Activated naive CD8-positive, alpha-beta T cell treated with anti-CD3 and anti-CD28 coated beads, Interleukin-2, amount 50 U/mL, for 24 hours (primary cell): Measurements from ENCODE around the gene FAM168B.
"Not testable (repeated sequence)": the region's sequence is repeated elsewhere in the genome, so short reads cannot be mapped to it uniquely, and the experiment has no call there.

Source experiments
- ATAC-seq: fragments of 150-1000 bp; cut with Tn5 transposase; one replicate; pipeline ENCODE4 v1.10.0; 2021
- DNase-seq: peaks from one replicate; pipeline ENCODE4 v3.0.0; 2021
- H3K27ac Mint-ChIP-seq: one replicate; pipeline ENCODE4 v1.8.0; 2021; ENCODE audit warnings: mild to moderate bottlenecking, mixed read lengths
- H3K27me3 Mint-ChIP-seq: one replicate; pipeline ENCODE4 v1.8.0; 2021; ENCODE audit warnings: mixed read lengths
- H3K36me3 Mint-ChIP-seq: one replicate; pipeline ENCODE4 v1.8.0; 2021; ENCODE audit warnings: low read depth, mixed read lengths
- H3K4me1 Mint-ChIP-seq: one replicate; pipeline ENCODE4 v1.8.0; 2021; ENCODE audit warnings: mixed read lengths
- H3K4me3 Mint-ChIP-seq: one replicate; pipeline ENCODE4 v1.8.0; 2021; ENCODE audit warnings: mild to moderate bottlenecking, moderate library complexity, mixed read lengths
- H3K9me3 Mint-ChIP-seq: one replicate; pipeline ENCODE4 v1.8.0; 2021; ENCODE audit warnings: mixed read lengths

FAM168B gene

DNA sequence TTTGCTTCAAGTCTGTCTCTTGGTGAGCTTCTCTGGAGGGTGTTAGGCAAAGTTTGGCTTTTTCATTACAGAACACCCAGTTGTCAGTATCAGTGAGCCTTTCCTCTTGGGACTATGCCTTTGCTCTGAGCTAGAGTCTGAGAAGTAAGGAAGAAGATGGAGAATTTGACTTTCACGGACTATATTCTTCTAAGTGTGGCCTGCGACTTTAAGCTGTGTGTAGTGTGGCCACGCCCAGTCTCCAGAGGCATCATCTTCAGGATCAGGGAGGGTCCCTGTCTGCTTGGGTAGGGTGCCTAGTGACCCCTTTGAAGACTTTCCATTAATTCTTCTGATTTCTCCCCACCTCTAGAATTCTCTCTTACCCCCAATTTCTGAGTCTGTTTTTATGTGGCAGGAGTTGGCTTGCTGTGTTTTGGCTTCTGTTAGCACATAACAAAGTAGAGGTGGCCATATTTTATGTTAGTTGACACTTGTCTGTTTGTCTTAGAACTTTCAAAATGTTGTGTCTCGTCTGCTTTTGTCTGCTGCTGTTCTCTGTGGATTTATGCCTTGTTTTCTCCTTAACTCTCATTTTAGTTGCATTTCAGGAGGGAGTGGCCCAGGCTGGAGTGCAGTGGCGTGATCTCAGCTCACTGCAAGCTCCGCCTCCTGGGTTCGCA is 20.4 kb upstream of the FAM168B start:
- H3K27me3 Mint-ChIP-seq, result no peaks in the 10 kb centered on the region
- ATAC-seq, result no peak
- no peak overlapping the region for H3K4me3 Mint-ChIP-seq
- H3K4me1 Mint-ChIP-seq, result peaks cover 59% of the 10 kb centered on the region
- H3K9me3 Mint-ChIP-seq, result peaks cover 7% of the 10 kb centered on the region
- peaks cover 60% of the 10 kb centered on the region for H3K36me3 Mint-ChIP-seq
- no peak overlapping the region for H3K27ac Mint-ChIP-seq
- DNase-seq, result no peak

GRCh38 chr2:131112529-131112928 is 19.3 kb upstream of the FAM168B start:
- Mint-ChIP-seq H3K9me3 (peaks cover 7% of the 10 kb centered on the region), H3K36me3 (peaks cover 64% of the 10 kb centered on the region), H3K4me3 (no peak overlapping the region), H3K27ac (no peak overlapping the region), H3K27me3 (no peaks in the 10 kb centered on the region), H3K4me1 (peaks cover 60% of the 10 kb centered on the region)
- DNase-seq, result no peak
- ATAC-seq, result no peak

DNA sequence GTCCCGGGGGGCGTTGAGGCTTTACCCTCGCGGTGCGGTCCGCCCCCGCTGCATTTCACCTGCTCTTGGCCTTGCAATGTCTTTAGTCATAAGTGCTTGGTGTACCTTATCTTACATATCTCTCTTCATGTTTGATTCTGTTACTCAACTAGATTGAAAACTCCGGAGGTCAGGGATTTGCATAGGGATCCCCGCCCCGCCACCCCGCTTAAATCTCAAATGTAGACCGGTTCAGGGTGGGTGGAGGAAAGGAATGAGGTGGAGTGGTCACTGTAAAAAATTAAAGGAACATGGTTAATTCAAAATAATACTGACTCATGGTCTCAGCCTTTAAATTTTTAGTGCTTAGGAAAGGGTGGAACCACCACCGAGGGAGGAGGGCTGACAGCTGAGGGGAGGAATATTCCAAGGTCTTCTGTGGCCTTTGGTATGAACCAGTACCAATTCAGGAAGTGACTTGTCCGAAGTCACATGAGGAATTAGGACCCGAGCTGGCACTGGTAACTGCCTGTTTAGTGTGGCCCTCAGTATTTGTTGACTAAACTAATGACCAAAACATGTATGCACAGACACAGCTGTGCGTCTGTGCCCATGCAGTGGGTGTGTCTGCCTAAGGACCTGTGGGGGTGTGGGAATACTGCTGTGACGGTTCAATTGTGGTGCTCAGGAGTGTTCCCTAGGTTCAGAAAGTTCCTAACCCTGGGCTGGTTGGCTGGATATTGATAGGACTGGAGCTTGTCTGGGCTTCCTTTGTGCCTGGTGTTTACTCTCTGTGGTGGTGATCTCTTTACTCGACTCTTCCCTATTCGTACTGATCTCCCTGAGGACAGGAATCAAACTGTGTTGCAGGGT is 12.9 kb upstream of the FAM168B start:
- ATAC-seq (peak; percentile 51), DNase-seq (peak; percentile 47)
- Mint-ChIP-seq H3K27ac (peak overlapping the region; percentile 96), H3K36me3 (peaks cover 25% of the 10 kb centered on the region), H3K27me3 (no peaks in the 10 kb centered on the region), H3K9me3 (no peaks in the 10 kb centered on the region), H3K4me1 (peaks cover 62% of the 10 kb centered on the region), H3K4me3 (peak overlapping the region; percentile 93)

GRCh38 chr2:131105156-131105949 is 12.1 kb upstream of the FAM168B start, which contains the start of gene PLEKHB2:
TSS of gene PLEKHB2 (plus strand) at chr2:131105336. CDS start at chr2:131120942, 15,606 bp downstream.
- Mint-ChIP-seq H3K27ac (peak within 1 kb of the TSS; percentile 96), H3K27me3 (no peaks in the 10 kb centered on the region), H3K4me1 (peaks cover 53% of the 10 kb centered on the region), H3K36me3 (peaks cover 20% of the 10 kb centered on the region), H3K4me3 (peak within 1 kb of the TSS; percentile 93), H3K9me3 (no peaks in the 10 kb centered on the region)
- ATAC-seq, result peak; percentile 70
- peak; percentile 95 for DNase-seq

DNA sequence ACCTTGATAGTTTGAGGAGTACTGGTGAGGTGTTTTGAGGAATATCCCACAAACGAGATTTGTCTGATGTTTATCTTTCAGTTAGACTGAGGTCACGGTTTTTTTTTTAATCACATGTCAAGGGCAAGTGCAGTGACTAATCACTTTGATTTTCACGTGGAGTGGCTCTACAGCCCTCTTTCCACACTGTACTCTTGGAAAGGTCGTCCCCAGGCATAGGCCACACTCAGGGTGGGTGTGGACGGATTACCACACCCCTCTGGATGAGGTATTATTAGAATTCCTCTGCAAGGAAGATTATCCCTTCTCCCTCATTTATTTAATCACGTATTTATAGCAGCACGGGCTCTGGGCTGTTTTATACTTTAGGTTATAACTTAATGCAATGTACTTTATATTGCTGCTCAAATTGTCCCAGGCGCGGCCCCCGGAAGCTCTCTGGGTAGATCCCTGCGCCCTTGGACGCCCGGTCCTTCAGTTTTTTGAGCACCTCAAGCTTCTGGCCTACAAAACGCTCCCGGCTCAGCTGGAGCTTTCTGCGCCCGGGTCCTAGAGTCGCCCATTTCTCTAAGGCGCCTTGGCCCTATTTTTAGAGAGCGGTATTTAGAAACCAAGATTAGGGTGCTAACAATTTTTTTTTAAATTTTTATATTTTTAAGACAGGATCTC is 11.4 kb upstream of the FAM168B start:
- peak overlapping the region; percentile 93 for H3K4me3 Mint-ChIP-seq
- peak overlapping the region; percentile 96 for H3K27ac Mint-ChIP-seq
- H3K4me1 Mint-ChIP-seq, result peaks cover 48% of the 10 kb centered on the region
- DNase-seq (peak; percentile 37), ATAC-seq (peak; percentile 78)
- H3K36me3 Mint-ChIP-seq, result peaks cover 16% of the 10 kb centered on the region
- H3K27me3 Mint-ChIP-seq, result no peaks in the 10 kb centered on the region
- no peaks in the 10 kb centered on the region for H3K9me3 Mint-ChIP-seq

- Mint-ChIP-seq H3K36me3 (peaks cover 6% of the 10 kb centered on the region), H3K9me3 (no peaks in the 10 kb centered on the region), H3K27me3 (no peaks in the 10 kb centered on the region), H3K27ac (no peak overlapping the region), H3K4me3 (no peak overlapping the region), H3K4me1 (peaks cover 42% of the 10 kb centered on the region)
- DNase-seq, result no peak
- ATAC-seq, result no peak
These were observed 9.9 kb upstream of the FAM168B start for GRCh38 chr2:131103165-131103564.

- Mint-ChIP-seq H3K27ac (peak overlapping the region; percentile 94), H3K4me3 (peak overlapping the region; percentile 90), H3K4me1 (peaks cover 20% of the 10 kb centered on the region), H3K36me3 (peaks cover 7% of the 10 kb centered on the region), H3K27me3 (no peaks in the 10 kb centered on the region), H3K9me3 (no peaks in the 10 kb centered on the region)
- DNase-seq, result no peak
- ATAC-seq, result no peak
These were observed 1.4 kb upstream of the FAM168B start for GRCh38 chr2:131094463-131095281.

- Mint-ChIP-seq H3K27ac (peak overlapping the region; percentile 94), H3K4me1 (peaks cover 25% of the 10 kb centered on the region), H3K4me3 (peak overlapping the region; percentile 90), H3K27me3 (no peaks in the 10 kb centered on the region), H3K9me3 (no peaks in the 10 kb centered on the region), H3K36me3 (peaks cover 10% of the 10 kb centered on the region)
- ATAC-seq, result peak; percentile 78
- peak; percentile 38 for DNase-seq
These were observed 619 bp upstream of the FAM168B start for GRCh38 chr2:131093696-131094462.

GRCh38 chr2:131092458-131093005 is 728 bp downstream of the FAM168B start:
- Mint-ChIP-seq H3K27ac (peak overlapping the region; percentile 76), H3K4me1 (peaks cover 31% of the 10 kb centered on the region), H3K27me3 (no peaks in the 10 kb centered on the region), H3K4me3 (peak overlapping the region; percentile 82), H3K9me3 (no peaks in the 10 kb centered on the region), H3K36me3 (peaks cover 19% of the 10 kb centered on the region)
- DNase-seq, result no peak
- no peak for ATAC-seq

DNA sequence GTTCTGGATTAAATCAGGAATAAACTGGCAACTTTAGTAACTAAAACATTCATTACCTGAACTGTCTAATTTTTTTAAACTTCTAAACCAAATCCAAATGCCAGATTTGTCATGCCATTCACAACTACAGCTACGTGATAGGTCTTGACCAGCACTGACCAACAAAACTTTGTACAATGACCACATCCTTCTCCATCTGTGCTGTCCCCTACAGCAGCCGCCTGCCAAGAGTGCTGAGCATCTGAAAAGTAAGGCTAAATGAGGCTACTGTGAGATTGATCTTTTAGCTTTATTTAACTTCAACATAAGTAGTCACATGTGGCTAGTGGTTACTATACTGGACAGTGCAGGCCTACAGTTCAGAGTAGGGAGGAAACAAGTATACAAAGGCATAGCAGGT is 7.6 kb downstream of the FAM168B start:
- Mint-ChIP-seq H3K27ac (no peak overlapping the region), H3K4me3 (no peak overlapping the region), H3K9me3 (no peaks in the 10 kb centered on the region), H3K4me1 (peaks cover 32% of the 10 kb centered on the region), H3K27me3 (no peaks in the 10 kb centered on the region), H3K36me3 (peaks cover 62% of the 10 kb centered on the region)
- ATAC-seq, result no peak
- no peak for DNase-seq

DNA sequence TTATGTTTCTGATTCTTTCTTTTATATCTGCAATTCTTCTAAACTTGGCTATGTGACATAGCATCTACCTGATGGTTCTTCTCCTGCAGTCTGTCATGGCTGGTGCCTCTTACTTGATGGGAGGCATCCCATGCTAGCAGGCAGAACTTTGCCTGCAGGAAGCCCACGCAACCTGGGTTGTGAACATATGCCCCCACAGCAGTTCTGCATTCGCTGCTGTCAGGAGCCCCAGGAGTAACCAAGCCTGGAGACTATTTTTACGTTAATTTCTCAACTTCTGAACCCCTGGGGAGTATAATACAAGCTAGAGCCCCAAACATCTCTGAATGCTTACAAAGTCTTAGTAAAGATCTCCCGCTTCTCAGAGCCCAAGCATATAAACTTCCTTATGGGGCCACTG is 12.1 kb downstream of the FAM168B start:
- no peak for ATAC-seq
- no peaks in the 10 kb centered on the region for H3K27me3 Mint-ChIP-seq
- H3K9me3 Mint-ChIP-seq, result no peaks in the 10 kb centered on the region
- peaks cover 68% of the 10 kb centered on the region for H3K36me3 Mint-ChIP-seq
- H3K4me3 Mint-ChIP-seq, result no peak overlapping the region
- peaks cover 26% of the 10 kb centered on the region for H3K4me1 Mint-ChIP-seq
- H3K27ac Mint-ChIP-seq, result peak overlapping the region; percentile 1
- no peak for DNase-seq

- not testable (repeated sequence) for H3K27ac Mint-ChIP-seq, H3K4me3 Mint-ChIP-seq
These were observed 13.3 kb downstream of the FAM168B start for GRCh38 chr2:131079931-131080330.

More at GRCh38 chr2:131079931-131080330, 13.3 kb downstream of the FAM168B start:
- not testable (repeated sequence) for ATAC-seq, DNase-seq, H3K9me3 Mint-ChIP-seq, H3K27me3 Mint-ChIP-seq
- Mint-ChIP-seq H3K36me3 (peaks cover 61% of the 10 kb centered on the region), H3K4me1 (peaks cover 23% of the 10 kb centered on the region)
